NCI-H2227 (cell line): Measurements from ENCODE around the gene LAMA5.

Experiments used
- DNase-seq: peaks from one replicate; lab custom pipeline; 2025; ENCODE audit not compliant: unreplicated experiment; lab: John Stamatoyannopoulos, UW

LAMA5 gene

DNA sequence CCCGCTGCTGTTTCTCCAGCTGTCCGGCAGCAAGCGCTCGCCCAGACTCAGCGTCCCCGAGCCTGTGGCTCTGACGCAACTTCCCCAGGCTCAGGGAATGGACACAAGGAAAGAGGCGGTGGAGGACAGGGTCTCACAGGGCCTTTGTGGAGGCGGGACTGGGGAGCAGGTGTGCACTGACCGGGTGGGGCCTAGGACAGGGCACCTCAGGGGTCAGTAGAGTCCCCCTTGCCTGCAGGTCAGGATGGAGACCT, 20.0 kb downstream of the LAMA5 start:
- no peak for DNase-seq

- DNase-seq, result no peak
Measured at GRCh38 chr20:62346398-62347150, 20.5 kb downstream of the LAMA5 start.

DNA sequence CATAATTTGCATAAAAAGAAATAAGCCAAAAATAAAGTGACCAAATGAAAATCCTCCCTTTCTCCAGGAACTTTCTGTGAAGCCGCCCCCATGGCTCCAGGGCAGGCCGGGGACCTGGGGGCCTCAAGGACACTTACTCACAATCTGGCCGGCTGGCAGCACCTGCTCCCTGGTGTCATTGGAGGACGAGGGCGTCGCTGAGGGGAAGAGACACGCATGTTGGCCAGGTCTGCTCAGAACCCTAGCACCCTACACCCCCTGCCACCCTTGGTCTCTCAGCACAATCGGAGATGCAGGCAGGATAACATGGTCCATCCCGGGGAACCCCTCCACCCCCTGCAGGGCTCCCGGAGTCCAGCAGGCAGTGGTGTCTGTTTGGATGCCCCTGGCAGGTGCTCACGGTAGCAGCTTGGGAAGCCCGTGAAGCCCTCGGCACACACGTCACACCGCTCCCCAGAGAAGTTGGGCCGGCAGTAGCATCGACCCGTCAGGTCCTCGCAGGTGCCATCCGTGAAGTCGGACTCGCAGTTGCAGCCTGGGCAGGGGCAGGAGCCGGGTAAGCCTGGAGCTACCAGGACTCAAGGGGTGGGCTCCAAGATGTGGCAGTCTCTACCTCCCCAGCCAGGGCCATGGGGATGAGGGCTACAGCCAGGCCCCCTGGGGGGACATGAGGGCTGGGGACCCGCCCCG, 21.3 kb downstream of the LAMA5 start:
- DNase-seq, result no peak

DNA sequence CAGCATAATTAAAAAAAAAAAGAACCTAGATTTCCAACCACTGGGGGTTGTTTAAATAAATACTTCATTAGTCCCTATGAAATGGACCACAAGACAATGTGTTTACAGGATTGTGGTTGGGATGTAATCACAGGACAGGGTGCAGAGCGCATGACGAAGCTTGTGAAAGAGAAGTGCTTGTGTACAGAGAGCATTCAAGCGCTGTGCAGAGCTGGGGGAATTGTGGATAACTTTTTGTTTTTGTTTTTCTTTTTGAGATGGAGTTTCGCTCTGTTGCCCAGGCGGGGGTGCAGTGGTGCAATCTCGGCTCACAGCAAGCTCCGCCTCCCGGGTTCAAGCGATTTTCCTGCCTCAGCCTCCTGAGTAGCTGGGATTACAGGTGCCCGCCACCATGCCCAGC, 22.3 kb downstream of the LAMA5 start:
- DNase-seq, result no peak

DNA sequence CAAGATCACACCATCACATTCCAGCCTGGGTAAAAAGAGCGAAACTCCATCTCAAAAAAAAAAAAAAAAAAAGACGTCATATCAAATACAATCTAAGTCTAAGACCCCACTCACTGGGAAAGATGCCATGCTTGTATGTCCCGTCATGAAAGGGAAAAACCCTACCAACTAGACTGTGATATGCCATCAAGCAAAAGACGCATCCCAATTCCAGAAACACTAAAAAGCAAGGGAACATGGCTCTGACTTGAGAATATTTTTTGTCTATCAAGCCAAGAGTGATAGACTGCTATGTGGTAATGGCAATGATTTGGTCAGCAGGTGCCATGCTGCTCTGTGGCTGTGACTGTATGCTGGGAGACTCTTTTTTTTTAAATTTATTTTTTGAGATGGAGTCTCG, 23.0 kb downstream of the LAMA5 start:
- DNase-seq, result no peak

GRCh38 chr20:62342910-62343309, 24.2 kb downstream of the LAMA5 start:
- no peak for DNase-seq

DNA sequence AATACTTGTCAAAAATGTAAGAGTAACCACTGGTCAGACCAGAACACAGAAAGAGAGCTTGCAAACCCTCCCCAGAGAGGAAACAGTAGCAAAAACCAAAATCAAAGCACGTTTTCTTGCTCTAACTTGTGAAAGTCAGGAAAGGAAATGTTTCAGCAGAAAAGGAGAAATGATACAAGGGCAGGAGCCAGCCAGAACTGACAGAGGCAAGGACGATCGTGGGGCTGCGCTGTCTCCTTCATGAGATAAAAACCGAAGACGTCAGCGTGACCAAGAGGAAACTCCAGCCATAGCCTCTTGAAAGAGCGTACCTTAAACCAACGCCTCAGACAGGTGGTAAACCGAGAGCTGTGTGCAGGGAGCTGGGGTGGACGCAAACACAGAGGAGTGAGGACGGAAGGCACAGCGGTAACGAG, 27.5 kb downstream of the LAMA5 start:
- DNase-seq, result no peak

DNA sequence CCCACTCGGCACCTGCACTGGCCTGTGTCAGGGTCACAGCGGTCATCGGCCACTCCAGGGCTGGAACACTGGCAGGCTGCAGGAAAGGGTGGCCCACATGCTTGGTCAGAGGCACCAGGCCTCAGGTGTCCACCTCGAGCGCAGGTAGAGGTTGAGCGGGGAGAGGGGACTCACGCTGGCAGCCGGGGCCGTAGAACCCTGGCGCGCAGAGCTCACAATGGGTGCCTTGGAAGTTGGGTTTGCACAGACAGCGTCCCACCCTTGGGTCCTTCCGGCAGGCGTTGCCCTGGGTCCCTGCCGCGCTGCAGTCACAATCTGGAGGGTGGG, 28.9 kb downstream of the LAMA5 start:
- DNase-seq, result no peak

DNA sequence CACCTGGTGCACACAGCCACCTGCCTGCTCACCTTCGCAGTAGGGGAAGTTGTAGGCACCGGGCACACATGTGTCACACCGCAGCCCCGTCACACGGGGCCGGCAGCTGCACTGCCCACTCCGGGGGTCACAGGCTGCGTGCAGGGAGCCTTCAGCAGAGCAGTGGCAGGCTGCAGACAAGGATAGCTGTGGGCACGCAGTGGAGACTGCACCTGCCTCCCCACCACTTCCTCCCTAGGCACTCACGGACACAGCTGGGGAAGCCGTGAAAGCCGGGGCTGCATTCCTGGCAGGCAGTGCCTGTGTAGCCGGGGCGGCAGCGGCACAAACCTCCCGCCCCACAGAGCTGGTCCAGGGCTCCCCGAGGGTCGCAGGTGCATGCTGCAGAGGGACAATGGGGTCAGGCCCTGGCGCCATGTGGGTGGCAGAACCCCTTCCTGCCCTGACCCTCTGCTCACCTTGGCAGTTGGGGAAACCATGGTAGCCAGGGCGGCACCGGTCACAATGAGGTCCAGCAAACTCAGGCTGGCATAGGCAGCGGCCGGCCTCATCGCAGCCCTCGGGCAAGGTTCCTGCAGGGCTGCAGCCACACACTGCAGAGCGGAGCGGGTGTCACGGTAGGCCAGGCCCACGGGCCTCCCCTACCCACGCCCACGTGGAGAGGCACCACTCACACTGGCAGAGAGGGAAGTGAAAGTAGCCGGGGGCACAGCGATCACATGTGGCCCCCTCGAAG, 29.4 kb downstream of the LAMA5 start:
- no peak for DNase-seq

DNA sequence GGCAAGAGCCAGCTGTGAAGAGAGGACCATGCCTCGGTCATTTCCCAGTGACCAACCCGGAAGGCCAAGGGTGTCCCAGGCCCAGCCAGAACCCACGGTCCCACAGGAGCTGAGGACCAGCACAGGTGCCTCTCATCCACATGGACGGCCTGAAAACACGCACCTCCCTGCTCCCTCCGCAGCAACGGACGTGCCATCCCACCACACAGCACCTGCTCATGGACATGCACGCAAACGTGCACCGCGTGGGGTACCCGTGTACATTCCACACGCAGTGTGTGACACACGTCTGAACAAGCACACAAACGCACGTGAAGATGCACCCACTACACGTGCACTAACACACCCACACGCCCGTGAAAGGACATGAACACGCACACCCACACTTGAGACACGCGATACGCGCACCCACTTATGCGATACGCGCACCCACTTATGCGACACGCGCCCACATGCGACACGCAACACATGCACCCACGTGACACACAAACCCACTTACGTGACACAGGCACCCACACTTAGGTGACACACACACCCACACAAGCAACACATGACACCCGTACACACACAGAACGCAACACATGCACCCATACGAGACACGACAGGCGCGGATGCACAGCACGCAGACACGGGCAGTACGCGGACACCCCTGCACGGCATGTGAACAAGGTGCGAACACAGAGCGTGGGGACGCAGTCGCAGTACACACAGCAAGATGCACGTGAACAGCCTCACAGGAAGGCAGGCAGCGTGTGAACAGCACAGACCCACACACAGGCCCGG, 30.1 kb downstream of the LAMA5 start:
- DNase-seq, result no peak

DNA sequence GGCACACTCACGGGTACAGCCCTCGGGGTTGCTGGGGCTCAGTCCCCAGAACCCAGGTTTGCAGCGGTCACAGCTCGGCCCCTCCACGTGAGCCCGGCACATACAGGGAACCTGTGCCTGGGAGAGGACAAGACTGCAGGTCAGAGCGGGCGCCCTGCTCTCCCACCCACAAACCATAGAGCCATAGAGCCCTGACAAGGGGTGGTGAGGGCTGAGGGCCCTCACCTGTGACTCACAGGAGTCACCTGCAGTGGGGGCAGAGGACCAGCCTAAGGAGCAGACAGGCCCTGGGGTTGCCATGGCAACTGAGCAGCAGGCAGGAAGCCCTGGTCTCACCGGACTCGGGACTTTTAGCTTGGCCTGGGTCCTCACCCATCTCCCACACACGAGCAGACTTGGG, 30.8 kb downstream of the LAMA5 start:
- no peak for DNase-seq

DNA sequence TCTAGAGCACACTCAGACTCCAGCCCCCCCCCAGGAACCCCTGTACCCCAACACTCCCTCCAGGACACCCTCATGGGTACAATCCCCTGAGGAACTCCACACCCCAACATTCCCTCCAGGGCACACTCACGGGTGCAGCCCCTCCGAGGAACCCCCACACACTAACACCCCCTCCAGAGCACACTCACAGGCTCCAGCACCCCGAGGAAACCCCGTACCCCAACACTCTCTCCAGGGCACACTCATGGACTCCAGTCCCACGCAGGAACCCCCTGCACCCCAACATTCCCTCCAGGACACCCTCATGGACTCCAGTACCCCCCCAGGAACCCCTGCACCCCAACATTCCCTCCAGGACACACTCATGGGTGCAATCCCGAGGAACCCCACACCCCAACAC, 31.6 kb downstream of the LAMA5 start:
- no peak for DNase-seq

DNA sequence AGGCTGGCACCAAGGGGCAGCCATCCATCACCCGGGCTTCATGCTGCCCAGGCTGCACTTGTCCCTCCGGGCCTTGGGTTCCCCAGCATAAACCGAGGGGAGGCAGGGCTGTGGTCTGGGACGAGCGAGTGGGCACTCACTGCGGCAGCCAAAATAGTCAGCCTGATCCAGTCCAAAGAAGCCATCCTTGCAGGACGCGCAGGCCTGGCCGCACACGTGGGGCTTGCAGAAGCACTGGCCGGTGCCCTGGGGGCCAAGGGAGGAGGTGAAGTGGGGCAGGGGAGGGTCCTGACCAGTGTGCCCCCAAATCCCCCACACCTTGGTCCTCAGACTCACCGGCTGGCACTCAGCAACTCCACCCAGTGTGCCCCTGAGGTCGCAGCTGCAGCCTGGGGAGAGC, 32.2 kb downstream of the LAMA5 start:
- no peak for DNase-seq

DNA sequence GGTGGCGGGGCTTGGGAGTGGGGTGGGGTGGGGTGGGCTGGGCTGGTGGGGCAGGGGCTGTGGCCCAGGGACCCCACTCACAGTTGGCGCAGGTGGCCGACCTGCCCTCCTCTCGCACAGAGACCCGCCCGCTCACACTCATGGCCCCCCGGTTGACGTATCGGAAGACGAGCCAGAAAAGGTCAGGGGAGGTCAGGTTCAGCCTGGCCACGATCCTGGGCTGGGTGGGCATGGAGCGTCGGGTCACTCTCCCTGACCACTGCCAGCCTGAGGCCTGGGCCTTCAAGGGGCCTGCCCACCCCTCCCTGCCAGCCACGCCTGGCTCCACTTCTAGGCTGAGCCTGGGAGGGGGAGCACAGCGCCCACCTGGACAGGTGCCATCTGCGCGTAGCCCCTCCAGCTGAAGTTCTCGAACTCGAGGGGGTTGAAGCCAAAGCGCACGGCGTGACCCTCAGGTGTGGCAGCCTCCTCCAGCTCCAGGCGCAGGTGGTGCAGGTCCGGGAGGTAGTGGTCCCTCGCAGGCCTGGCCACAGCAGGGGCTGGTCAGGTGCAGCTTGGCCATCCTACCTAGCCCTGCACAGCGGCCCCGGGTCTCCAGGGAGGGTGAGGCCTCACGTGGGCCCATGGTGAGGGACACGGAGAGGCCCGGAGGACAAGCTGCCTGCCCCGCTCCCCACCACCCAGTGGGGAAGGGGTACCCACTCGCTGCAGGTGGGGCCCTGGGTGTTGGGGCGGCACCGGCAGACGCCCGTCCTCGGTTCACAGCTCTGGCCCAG, 33.1 kb downstream of the LAMA5 start:
- no peak for DNase-seq

- DNase-seq, result no peak
Measured at GRCh38 chr20:62332989-62333819, 33.9 kb downstream of the LAMA5 start.

DNA sequence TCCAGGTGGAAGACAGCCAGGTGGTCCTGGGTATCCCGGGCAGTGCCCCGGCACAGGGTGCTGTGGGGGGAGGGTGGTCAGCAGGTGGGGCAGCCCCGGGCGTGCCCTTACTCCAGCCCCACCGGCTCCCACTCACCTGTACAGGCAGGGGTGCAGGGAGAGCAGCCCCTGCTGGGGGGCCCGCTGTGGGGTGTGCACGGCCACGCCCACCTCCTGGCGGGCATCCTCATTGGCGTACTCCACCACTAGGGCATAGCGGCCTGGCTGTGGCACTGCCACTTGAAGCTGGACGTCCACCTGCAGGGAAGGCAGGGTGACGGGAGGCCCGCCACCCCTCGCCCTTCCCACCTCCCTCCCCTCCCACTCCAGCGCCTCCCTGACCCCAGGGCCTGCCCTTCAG, 34.7 kb downstream of the LAMA5 start:
- no peak for DNase-seq

GRCh38 chr20:62331347-62331746, 35.8 kb downstream of the LAMA5 start:
- DNase-seq, result no peak

DNA sequence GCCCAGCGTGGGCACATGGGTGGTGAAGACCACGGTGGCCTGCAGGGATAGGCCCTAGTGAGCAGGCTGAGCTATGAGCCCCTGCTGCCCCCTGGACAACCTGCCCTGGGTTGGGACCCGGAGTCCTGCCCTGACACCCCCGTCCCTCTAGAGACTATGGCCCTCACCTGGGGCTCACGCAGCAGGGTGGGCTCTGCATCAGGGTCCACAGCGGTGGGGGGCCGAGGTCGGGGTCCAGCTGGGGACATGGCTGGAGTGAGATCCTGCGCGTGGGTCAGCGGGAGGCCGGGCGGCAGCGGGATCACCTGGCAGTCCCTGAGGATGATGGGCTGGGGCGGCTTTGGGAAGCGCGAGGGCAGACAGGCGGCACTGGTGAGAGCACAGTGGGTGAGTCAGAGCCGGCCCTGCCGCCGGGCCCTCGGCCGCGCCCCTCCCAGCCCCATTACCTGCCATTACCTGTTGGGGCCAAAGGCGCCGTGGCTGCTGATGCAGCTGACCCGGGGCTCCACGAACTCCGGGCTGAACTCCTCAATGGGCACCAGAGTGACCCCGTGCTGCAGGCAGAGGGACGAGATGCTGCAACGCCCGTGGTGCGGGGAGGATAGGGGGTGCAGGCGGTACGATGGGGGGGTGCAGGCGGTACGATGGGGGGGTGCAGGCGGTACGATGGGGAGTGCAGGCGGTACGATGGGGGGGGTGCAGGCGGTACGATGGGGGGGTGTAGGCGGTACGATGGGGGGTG, 36.4 kb downstream of the LAMA5 start:
- DNase-seq, result no peak
